GM21576 (cell line): ENCODE measurements around the gene MBNL2.

Source experiments
- ATAC-seq: cut with Tn5 transposase; IDR thresholded peaks from one replicate; pipeline ENCODE4 v1.9.1; 2021; ENCODE audit warnings: mild to moderate bottlenecking, moderate library complexity; ENCODE audit not compliant: unreplicated experiment

MBNL2 gene

GRCh38 chr13:97434397-97435201, 212.5 kb downstream of the MBNL2 start:
- ATAC-seq, result no peak

DNA sequence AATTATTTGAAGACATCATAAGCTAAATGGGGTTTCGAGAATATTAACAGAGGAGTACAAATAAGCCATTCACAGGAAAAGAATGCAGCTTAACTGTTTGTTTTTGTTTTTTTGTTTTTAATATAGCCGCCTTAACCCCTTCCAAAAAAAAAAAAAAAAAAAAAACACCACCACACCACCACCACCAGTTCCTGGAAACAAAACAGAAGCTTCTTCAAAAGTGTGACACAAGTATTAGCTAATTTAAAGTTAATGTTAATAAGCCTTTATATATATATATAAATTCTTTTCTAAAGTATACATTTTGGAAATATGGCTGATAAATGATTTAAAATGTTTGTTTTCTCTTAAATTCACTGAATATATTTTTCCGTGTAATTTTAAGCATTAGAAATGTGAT, 213.2 kb downstream of the MBNL2 start:
- ATAC-seq, result no peak

- no peak for ATAC-seq
Measured at GRCh38 chr13:97435794-97436193, 213.7 kb downstream of the MBNL2 start.

- no peak for ATAC-seq
Measured at GRCh38 chr13:97436845-97437244, 214.7 kb downstream of the MBNL2 start.

DNA sequence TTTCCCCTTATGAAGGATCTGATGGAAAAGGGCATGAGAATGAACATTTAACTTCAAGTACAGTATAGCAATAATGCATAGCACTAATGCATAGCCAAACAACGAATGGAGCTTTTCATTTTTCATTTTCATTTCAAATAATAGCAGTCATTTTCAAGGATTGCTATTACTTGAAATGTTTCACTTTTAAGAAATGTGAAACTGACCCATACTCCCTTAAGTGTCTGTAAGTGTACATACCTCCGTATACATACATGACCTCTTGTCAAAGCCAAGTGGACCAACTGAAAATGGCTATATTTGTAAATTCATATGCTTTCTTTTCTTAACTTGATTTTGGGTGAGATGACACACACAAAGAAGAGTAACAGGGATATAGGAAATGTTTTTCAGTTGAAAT, 215.6 kb downstream of the MBNL2 start:
- ATAC-seq, result no peak

DNA sequence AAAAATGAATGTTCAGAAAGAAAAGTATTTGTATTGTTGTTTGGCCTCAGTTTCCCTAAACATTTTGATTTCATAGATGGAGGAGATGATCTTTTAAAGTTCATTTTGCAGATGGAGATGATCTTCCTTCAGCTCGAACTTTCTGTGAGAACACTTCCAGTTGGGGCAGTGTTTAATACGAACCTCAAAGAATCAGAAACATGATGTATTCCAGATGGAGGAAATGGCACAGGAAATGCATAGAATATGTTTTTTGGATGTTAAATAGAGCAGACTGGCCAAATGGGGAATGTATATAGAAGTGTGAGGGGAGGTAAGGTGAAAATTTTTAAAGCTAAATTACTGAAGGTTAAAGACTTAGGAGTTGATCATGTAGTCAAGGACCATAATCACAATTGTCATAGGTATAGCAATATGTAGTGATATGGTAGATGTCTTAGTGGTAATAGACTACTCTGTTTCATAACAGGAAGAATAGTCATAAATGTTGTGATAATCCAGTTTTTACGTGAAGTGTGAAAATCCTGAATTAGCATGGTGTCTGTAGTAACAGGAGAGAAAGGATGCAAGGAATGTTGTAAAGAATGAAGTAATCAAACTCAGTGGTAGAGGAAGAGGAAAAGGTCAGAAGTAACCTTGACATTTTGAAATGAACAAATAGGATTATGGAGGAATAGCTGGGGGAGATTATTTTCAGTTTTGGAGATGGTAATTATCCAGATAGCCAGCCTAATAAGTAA, 216.9 kb downstream of the MBNL2 start:
- no peak for ATAC-seq

- no peak for ATAC-seq
Measured at GRCh38 chr13:97440598-97441170, 218.6 kb downstream of the MBNL2 start.

- ATAC-seq, result peak; percentile 53
Measured at GRCh38 chr13:97441368-97441767, 219.2 kb downstream of the MBNL2 start.
